ENCODE data around the gene NR1D2.

Gene NR1D2

DNA sequence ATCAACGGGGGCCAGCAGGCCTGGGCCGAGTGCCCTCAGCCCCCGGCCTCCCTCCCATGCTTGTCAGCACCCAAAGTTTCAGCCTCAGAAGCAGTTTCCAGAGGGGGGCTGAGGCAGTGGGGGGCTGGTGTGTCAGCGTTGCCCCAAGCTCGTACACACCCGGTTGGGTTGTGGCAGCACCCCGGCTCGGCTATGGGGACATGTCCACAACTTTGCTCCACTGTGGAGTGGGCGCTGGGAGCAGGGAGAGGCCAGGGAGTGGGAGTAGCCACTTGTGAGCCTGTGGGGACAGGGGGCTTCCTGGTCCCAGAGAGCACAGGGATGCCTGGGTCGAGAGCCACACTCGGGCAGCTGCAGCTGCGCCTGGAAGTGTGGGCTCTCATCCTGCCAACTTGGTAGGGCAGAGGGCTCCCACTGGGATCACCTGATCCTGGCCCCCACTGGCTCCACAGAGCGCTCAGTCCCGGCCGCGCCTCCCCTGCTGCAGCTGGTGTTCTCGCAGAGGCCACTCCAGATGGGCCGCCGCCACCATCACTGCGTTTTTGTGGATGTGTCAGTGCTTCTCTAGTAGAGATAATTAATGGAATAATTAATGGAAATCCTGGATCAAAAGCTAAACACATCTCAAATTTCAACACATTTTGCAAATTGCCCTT lies 75.1 kb downstream of the NR1D2 start:
- POLR2A ChIA-PET = no interaction called here
- Histone ChIP-seq H3K4me3 (ENCODE audit: low read depth, low read length) (no peak overlapping the region), H3K27ac (ENCODE audit: extremely low read depth, low read depth, low read length) (no peak overlapping the region), H3K9me3 (ENCODE audit: control insufficient read depth, insufficient read depth, low read depth, low read length) (no peaks in the 10 kb centered on the region), H3K36me3 (ENCODE audit: control insufficient read depth in 2 of 2, insufficient read depth in 1 of 2, low read length in 2 of 2) (no peaks in the 10 kb centered on the region), H3K4me1 (ENCODE audit: control insufficient read depth, insufficient read depth, low read length) (no peaks in the 10 kb centered on the region)
- TF ChIP-seq, protein P1, sequence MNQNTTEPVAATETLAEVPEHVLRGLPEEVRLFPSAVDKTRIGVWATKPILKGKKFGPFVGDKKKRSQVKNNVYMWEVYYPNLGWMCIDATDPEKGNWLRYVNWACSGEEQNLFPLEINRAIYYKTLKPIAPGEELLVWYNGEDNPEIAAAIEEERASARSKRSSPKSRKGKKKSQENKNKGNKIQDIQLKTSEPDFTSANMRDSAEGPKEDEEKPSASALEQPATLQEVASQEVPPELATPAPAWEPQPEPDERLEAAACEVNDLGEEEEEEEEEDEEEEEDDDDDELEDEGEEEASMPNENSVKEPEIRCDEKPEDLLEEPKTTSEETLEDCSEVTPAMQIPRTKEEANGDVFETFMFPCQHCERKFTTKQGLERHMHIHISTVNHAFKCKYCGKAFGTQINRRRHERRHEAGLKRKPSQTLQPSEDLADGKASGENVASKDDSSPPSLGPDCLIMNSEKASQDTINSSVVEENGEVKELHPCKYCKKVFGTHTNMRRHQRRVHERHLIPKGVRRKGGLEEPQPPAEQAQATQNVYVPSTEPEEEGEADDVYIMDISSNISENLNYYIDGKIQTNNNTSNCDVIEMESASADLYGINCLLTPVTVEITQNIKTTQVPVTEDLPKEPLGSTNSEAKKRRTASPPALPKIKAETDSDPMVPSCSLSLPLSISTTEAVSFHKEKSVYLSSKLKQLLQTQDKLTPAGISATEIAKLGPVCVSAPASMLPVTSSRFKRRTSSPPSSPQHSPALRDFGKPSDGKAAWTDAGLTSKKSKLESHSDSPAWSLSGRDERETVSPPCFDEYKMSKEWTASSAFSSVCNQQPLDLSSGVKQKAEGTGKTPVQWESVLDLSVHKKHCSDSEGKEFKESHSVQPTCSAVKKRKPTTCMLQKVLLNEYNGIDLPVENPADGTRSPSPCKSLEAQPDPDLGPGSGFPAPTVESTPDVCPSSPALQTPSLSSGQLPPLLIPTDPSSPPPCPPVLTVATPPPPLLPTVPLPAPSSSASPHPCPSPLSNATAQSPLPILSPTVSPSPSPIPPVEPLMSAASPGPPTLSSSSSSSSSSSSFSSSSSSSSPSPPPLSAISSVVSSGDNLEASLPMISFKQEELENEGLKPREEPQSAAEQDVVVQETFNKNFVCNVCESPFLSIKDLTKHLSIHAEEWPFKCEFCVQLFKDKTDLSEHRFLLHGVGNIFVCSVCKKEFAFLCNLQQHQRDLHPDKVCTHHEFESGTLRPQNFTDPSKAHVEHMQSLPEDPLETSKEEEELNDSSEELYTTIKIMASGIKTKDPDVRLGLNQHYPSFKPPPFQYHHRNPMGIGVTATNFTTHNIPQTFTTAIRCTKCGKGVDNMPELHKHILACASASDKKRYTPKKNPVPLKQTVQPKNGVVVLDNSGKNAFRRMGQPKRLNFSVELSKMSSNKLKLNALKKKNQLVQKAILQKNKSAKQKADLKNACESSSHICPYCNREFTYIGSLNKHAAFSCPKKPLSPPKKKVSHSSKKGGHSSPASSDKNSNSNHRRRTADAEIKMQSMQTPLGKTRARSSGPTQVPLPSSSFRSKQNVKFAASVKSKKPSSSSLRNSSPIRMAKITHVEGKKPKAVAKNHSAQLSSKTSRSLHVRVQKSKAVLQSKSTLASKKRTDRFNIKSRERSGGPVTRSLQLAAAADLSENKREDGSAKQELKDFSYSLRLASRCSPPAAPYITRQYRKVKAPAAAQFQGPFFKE (tag by site-specific recombination; IDR thresholded peaks at IDR 0.05; ENCODE audit: borderline replicate concordance) = no peak
- TF ChIP-seq, protein P2, sequence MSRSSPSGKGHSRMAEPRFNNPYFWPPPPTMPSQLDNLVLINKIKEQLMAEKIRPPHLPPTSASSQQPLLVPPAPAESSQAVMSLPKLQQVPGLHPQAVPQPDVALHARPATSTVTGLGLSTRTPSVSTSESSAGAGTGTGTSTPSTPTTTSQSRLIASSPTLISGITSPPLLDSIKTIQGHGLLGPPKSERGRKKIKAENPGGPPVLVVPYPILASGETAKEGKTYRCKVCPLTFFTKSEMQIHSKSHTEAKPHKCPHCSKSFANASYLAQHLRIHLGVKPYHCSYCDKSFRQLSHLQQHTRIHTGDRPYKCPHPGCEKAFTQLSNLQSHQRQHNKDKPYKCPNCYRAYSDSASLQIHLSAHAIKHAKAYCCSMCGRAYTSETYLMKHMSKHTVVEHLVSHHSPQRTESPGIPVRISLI (tag by site-specific recombination; IDR thresholded peaks at IDR 0.05) = no peak
- no peak for TF ChIP-seq GLIS1 (tag by site-specific recombination; IDR thresholded peaks at IDR 0.05)
- TF ChIP-seq ZNF837 (tag by site-specific recombination; IDR thresholded peaks at IDR 0.05) = no peak
- TF ChIP-seq ZNF558 (tag by site-specific recombination; IDR thresholded peaks at IDR 0.05) = no peak
- no peak for TF ChIP-seq ZNF530 (tag by site-specific recombination; IDR thresholded peaks at IDR 0.05; ENCODE audit: low read depth)
- no peak for TF ChIP-seq ZBTB48 (tag by site-specific recombination; IDR thresholded peaks at IDR 0.05)
- no peak for TF ChIP-seq ZBTB17 (tag by site-specific recombination; IDR thresholded peaks at IDR 0.05)
- no peak for TF ChIP-seq KLF10 (tag by site-specific recombination; IDR thresholded peaks at IDR 0.05)
- no peak for TF ChIP-seq ZNF302 (tag by site-specific recombination; IDR thresholded peaks at IDR 0.05; ENCODE audit: low read depth)
- TF ChIP-seq, protein P3, sequence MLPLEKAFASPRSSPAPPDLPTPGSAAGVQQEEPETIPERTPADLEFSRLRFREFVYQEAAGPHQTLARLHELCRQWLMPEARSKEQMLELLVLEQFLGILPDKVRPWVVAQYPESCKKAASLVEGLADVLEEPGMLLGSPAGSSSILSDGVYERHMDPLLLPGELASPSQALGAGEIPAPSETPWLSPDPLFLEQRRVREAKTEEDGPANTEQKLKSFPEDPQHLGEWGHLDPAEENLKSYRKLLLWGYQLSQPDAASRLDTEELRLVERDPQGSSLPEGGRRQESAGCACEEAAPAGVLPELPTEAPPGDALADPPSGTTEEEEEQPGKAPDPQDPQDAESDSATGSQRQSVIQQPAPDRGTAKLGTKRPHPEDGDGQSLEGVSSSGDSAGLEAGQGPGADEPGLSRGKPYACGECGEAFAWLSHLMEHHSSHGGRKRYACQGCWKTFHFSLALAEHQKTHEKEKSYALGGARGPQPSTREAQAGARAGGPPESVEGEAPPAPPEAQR (tag by site-specific recombination; IDR thresholded peaks at IDR 0.05) = no peak
- TF ChIP-seq ZNF626 (tag by site-specific recombination; IDR thresholded peaks at IDR 0.05) = no peak
- no peak for TF ChIP-seq ZFP37 (tag by site-specific recombination; IDR thresholded peaks at IDR 0.05)
- no peak for TF ChIP-seq ZXDB (tag by site-specific recombination; IDR thresholded peaks at IDR 0.05)
- no peak for TF ChIP-seq ZNF2 (tag by site-specific recombination; IDR thresholded peaks at IDR 0.05)
- TF ChIP-seq MEIS1 (CRISPR knock-in tag; IDR thresholded peaks at IDR 0.05; ENCODE audit: borderline replicate concordance) = no peak
- TF ChIP-seq ZNF112 (tag by site-specific recombination; IDR thresholded peaks at IDR 0.05) = no peak
- no peak for TF ChIP-seq ZNF174 (tag by site-specific recombination; IDR thresholded peaks at IDR 0.05)
- TF ChIP-seq SP7 (tag by site-specific recombination; IDR thresholded peaks at IDR 0.05) = no peak
- TF ChIP-seq ZNF211 (tag by site-specific recombination; IDR thresholded peaks at IDR 0.05; ENCODE audit: low read depth) = no peak
- CTCF ChIA-PET = interaction anchor here (0.6 to 1.5 kb wide), 2 partner anchors 166 to 501 kb away, joined by 3 to 4 read pairs; no protein-coding TSS in a partner anchor

Data from HEK293 (cell line).